ENCODE data around the gene PKP4. TPM values are rescaled to one million over a fixed set of nuclear protein-coding genes. Genes with fewer than 3 reads are reported as not detected.

Gene PKP4, protein sequence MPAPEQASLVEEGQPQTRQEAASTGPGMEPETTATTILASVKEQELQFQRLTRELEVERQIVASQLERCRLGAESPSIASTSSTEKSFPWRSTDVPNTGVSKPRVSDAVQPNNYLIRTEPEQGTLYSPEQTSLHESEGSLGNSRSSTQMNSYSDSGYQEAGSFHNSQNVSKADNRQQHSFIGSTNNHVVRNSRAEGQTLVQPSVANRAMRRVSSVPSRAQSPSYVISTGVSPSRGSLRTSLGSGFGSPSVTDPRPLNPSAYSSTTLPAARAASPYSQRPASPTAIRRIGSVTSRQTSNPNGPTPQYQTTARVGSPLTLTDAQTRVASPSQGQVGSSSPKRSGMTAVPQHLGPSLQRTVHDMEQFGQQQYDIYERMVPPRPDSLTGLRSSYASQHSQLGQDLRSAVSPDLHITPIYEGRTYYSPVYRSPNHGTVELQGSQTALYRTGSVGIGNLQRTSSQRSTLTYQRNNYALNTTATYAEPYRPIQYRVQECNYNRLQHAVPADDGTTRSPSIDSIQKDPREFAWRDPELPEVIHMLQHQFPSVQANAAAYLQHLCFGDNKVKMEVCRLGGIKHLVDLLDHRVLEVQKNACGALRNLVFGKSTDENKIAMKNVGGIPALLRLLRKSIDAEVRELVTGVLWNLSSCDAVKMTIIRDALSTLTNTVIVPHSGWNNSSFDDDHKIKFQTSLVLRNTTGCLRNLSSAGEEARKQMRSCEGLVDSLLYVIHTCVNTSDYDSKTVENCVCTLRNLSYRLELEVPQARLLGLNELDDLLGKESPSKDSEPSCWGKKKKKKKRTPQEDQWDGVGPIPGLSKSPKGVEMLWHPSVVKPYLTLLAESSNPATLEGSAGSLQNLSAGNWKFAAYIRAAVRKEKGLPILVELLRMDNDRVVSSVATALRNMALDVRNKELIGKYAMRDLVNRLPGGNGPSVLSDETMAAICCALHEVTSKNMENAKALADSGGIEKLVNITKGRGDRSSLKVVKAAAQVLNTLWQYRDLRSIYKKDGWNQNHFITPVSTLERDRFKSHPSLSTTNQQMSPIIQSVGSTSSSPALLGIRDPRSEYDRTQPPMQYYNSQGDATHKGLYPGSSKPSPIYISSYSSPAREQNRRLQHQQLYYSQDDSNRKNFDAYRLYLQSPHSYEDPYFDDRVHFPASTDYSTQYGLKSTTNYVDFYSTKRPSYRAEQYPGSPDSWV
- 41.6 and 54.3 TPM in 2 replicates for total RNA-seq

DNA sequence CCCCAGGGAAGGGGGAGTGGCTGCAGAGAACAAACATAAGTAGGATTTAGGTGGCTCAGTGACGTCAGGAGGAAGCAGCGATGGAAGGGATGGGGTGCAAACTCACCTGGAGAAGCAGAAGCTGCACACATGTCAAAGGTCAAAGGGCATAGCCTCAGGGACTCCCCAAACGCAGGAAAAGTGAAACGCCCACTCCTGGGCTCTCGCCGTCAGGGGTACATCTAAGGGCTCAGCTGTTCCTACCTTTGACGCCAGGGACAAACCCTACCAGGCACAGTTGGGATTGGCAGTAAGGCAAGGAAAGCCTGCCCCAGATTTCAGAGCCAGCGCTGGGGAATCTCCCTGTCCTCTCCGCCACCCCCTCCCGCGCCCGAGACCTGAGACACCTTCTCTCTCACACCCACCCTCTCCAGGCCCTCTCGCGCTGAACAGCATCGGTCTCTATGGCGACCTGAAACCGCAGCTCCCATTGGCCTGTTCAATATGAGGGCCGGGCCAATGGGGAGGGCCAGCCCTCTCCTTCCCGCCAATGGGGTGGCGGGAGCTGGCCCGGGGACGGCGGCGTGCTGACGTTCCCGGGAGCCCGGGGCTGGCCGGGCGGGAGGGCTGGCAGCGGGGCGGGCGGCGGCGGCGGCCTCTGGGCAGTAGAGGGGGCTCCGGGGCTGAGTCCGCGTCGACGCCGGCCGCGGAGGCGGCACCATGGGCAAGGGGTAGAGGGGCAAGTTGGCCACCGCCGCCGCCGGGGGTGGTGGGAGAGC lies at the start of gene PKP4, which contains the start of gene CCDC148:
Gene PKP4 (plus strand): TSS at position 644 of the 758 bp plus-strand sequence. CDS start 76,233 bp downstream, outside the sequence.
Gene CCDC148 (minus strand): TSS at position 445 of the 758 bp plus-strand sequence. CDS start 314 bp downstream, at position 131.
- H3K27me3 ChIP-seq (ENCODE audit: control insufficient read depth, insufficient read depth, low read length) = no peaks in the 10 kb centered on the region
- peak within 1 kb of the TSS; percentile 95 for H3K4me3 ChIP-seq (ENCODE audit: low read depth, low read length)
- TF ChIP-seq, protein P1, sequence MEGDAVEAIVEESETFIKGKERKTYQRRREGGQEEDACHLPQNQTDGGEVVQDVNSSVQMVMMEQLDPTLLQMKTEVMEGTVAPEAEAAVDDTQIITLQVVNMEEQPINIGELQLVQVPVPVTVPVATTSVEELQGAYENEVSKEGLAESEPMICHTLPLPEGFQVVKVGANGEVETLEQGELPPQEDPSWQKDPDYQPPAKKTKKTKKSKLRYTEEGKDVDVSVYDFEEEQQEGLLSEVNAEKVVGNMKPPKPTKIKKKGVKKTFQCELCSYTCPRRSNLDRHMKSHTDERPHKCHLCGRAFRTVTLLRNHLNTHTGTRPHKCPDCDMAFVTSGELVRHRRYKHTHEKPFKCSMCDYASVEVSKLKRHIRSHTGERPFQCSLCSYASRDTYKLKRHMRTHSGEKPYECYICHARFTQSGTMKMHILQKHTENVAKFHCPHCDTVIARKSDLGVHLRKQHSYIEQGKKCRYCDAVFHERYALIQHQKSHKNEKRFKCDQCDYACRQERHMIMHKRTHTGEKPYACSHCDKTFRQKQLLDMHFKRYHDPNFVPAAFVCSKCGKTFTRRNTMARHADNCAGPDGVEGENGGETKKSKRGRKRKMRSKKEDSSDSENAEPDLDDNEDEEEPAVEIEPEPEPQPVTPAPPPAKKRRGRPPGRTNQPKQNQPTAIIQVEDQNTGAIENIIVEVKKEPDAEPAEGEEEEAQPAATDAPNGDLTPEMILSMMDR (IDR thresholded peaks at IDR 0.05; ENCODE audit: insufficient read depth, low read length, severe bottlenecking) = peak; percentile 25
- no peaks in the 10 kb centered on the region for H3K36me3 ChIP-seq (ENCODE audit: control insufficient read depth, insufficient read depth, low read length)
- no peak for FAIRE-seq
- DNase-seq (ENCODE audit: low read depth) = peak; percentile 84

DNA sequence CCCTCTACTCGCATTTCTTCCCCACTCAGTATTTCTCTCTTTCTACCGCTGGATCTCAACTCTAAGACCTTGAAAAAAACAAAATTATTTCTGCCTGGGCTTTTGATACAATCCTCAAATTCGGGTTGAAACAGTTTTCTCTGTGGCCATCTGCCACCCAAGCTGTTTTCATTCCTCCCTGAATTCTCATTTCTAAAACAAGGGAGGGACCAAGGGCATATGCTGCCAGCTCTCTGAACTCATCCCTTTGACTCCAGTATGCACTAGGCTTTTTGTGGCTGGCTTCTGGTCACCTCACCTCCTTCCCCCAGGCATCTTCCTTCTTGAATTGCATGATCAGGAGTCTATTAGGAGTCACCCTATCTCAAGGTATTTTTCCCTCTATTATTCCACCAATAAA lies 49.7 kb upstream of the PKP4 start:
- TF ChIP-seq, protein P1 (IDR thresholded peaks at IDR 0.05; ENCODE audit: insufficient read depth, low read length, severe bottlenecking) = no peak
- DNase-seq (ENCODE audit: low read depth) (no peak), FAIRE-seq (no peak)
- H3K4me3 ChIP-seq (ENCODE audit: low read depth, low read length) = no peak overlapping the region
- H3K36me3 ChIP-seq (ENCODE audit: control insufficient read depth, insufficient read depth, low read length) = no peaks in the 10 kb centered on the region
- H3K27me3 ChIP-seq (ENCODE audit: control insufficient read depth, insufficient read depth, low read length) = no peaks in the 10 kb centered on the region

DNA sequence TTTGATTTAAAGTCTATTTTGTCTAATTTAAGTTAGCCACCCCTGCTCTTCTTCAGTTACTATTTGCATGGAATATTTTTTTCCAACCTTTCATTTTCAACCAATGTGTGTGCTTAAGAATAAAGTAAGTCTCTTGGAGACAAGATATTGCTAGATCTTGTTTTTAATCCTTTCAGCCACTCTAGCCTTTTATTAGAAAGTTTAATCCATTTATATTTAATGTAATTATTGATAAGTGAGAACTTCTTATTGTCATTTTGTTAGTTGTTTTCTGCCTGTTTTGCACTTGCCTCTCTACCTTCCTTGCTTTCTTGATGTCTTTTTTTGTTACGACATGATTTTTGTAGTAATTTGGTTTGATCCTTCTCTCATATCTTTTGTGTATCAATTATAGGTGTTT lies 46.6 kb upstream of the PKP4 start:
- no peak for FAIRE-seq
- no peaks in the 10 kb centered on the region for H3K36me3 ChIP-seq (ENCODE audit: control insufficient read depth, insufficient read depth, low read length)
- no peaks in the 10 kb centered on the region for H3K27me3 ChIP-seq (ENCODE audit: control insufficient read depth, insufficient read depth, low read length)
- no peak overlapping the region for H3K4me3 ChIP-seq (ENCODE audit: low read depth, low read length)
- DNase-seq (ENCODE audit: low read depth) = no peak
- TF ChIP-seq, protein P1 (IDR thresholded peaks at IDR 0.05; ENCODE audit: insufficient read depth, low read length, severe bottlenecking) = no peak

DNA sequence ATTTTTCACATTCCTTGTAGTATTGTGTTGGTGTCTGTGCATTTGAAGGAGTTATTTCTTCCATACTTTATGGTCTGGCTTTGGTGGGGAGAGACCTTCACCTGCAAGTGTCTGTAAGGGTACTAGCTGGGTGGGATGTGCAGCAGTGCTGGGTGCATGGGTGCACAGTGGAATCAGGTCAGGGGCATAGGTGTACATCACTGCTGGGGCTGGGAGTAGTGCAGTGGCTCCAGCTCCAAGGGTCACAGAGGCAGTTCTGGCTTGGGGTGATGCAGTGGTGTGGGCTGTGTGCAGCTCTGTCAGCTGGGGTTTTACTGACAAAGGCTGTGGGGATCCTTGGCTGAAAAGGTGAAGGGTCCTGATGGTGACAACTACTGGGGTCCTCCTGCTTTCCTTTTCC lies 45.0 kb upstream of the PKP4 start:
- DNase-seq (ENCODE audit: low read depth) = no peak
- no peaks in the 10 kb centered on the region for H3K27me3 ChIP-seq (ENCODE audit: control insufficient read depth, insufficient read depth, low read length)
- H3K36me3 ChIP-seq (ENCODE audit: control insufficient read depth, insufficient read depth, low read length) = no peaks in the 10 kb centered on the region
- no peak overlapping the region for H3K4me3 ChIP-seq (ENCODE audit: low read depth, low read length)
- TF ChIP-seq, protein P1 (IDR thresholded peaks at IDR 0.05; ENCODE audit: insufficient read depth, low read length, severe bottlenecking) = no peak
- FAIRE-seq = no peak

DNA sequence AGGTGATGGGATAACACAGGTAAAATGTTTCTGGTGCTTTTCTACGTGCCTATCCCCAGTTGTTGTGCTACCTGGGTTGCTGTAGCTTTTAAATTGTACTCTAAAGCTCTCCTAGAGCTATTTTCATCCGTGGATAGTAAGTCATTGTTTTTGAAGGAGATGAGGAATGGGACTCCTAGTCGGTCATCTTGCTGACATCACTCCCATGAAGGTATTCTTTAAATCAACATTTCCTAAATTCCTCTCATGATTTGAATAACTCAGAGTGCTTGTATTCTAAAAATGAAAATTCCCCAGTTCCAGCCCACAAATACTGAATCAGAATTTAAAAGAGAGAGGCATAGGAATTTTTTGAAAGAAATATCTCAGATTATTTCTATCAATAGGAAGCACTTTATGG lies 44.5 kb upstream of the PKP4 start:
- no peak for FAIRE-seq

More for the DNA sequence above, 44.5 kb upstream of the PKP4 start:
- H3K27me3 ChIP-seq (ENCODE audit: control insufficient read depth, insufficient read depth, low read length) = no peaks in the 10 kb centered on the region
- TF ChIP-seq, protein P1 (IDR thresholded peaks at IDR 0.05; ENCODE audit: insufficient read depth, low read length, severe bottlenecking) = no peak
- no peaks in the 10 kb centered on the region for H3K36me3 ChIP-seq (ENCODE audit: control insufficient read depth, insufficient read depth, low read length)
- DNase-seq (ENCODE audit: low read depth) = no peak
- H3K4me3 ChIP-seq (ENCODE audit: low read depth, low read length) = no peak overlapping the region

All from bronchial epithelial cell (primary cell).